HepG2 (cell line): ENCODE measurements around the gene CLDN9. TPM values are rescaled to one million over a fixed set of nuclear protein-coding genes. Genes with fewer than 3 reads are reported as not detected.

Experiments
- ATAC-seq: fragments of 200-7000 bp; cut with Tn5 transposase; 3 replicates; pipeline ENCODE4 v1.9.1; 2020; ENCODE audit warnings: mild to moderate bottlenecking, moderate library complexity
- BruUV-seq: library from RNA; stranded (reverse); fragments of 400-500 nt; replicated peaks from 2 replicates; lab custom pipeline; 2021; lab: Mats Ljungman, UMichigan
- CTCF ChIA-PET: fragments of 300-600 bp; formaldehyde crosslinking; extraction: SDS; loops from one replicate; lab custom pipeline; 2021; ENCODE audit warnings: low total read pairs, inconsistent platforms, low intra/inter-chr PET ratio; lab: Yijun Ruan, JAX
- POLR2A ChIA-PET: fragments of 350-600 bp; sonication (Branson Sonifier 250); formaldehyde crosslinking; loops from one replicate; lab custom pipeline; 2020; ENCODE audit warnings: antibody characterized with exemption, inconsistent platforms; lab: Yijun Ruan, JAX
- DNase-seq: peaks from one replicate; pipeline ENCODE4 v3.0.0-alpha.2; 2015; ENCODE audit warnings: low spot score
- FAIRE-seq: peaks from 3 replicates; lab custom pipeline; 2011; peaks lifted over from hg19 to GRCh38; lab: Jason Lieb, UNC
- H2AFZ ChIP-seq: one replicate; pipeline ENCODE4 v1.6.1; 2011; ENCODE audit warnings: low read length, inconsistent platforms
- H3K27ac ChIP-seq: fragments of 300-600 bp; 3 replicates; pipeline ENCODE4 v1.8.0; 2011; ENCODE audit warnings: mixed run types, mild to moderate bottlenecking, mixed read lengths, low read length, inconsistent platforms; ENCODE audit not compliant: insufficient read depth; ENCODE audit errors: extremely low read length
- H3K27me3 ChIP-seq, 2 experiments: fragments of 200-600 bp in 1 of 2; 2 replicates in 1 of 2; 3 replicates in 1 of 2; pipeline versions ENCODE4 v1.6.0 to v1.8.0; 2011; ENCODE audit warnings: low read length in 2 of 2, mild to moderate bottlenecking in 2 of 2, moderate library complexity in 2 of 2, inconsistent platforms in 1 of 2; ENCODE audit not compliant: insufficient read depth in 2 of 2, control insufficient read depth in 1 of 2
- H3K36me3 ChIP-seq, 2 experiments: fragments of 200-600 bp in 1 of 2; replicated peaks in 1 of 2; 2 replicates in 1 of 2; 3 replicates in 1 of 2; pipeline versions ENCODE4 v1.5.1 to v1.8.0; 2011; ENCODE audit warnings: low read length in 2 of 2, inconsistent platforms in 1 of 2; ENCODE audit not compliant: insufficient read depth in 2 of 2, control insufficient read depth in 1 of 2
- H3K4me1 ChIP-seq: 2 replicates; pipeline ENCODE4 v1.5.1; 2012; ENCODE audit warnings: low read length, inconsistent platforms; ENCODE audit not compliant: insufficient read depth
- H3K4me2 ChIP-seq: 2 replicates; pipeline ENCODE4 v1.6.0; 2011; ENCODE audit warnings: low read depth, low read length, inconsistent platforms
- H3K4me3 ChIP-seq, 3 experiments: fragments of 200-600 bp in 1 of 3; sonication (generic), shearing (Covaris generic) in 1 of 3; replicated peaks in 1 of 3; 2 replicates each; pipeline ENCODE4 v1.5.1; 2011 to 2016; ENCODE audit warnings: low read length in 3 of 3, inconsistent platforms in 2 of 3, low read depth in 2 of 3, mild to moderate bottlenecking in 2 of 3, control low read depth in 1 of 3, mixed read lengths in 1 of 3; ENCODE audit not compliant: insufficient read depth in 1 of 3
- H3K79me2 ChIP-seq: one replicate; pipeline ENCODE4 v1.6.1; 2011; ENCODE audit warnings: low read length, inconsistent platforms; ENCODE audit not compliant: insufficient read depth
- H3K9ac ChIP-seq: 2 replicates; pipeline ENCODE4 v1.6.0; 2011; ENCODE audit warnings: mild to moderate bottlenecking, low read depth, low read length, inconsistent platforms; ENCODE audit not compliant: insufficient read depth
- H3K9me3 ChIP-seq: 2 replicates; pipeline ENCODE4 v1.5.1; 2012; ENCODE audit warnings: mild to moderate bottlenecking, low read length
- H4K20me1 ChIP-seq: 2 replicates; pipeline ENCODE4 v1.6.0; 2011; ENCODE audit warnings: inconsistent platforms, mild to moderate bottlenecking, low read length, moderate library complexity; ENCODE audit not compliant: insufficient read depth
- EED ChIP-seq: sonication (generic); formaldehyde crosslinking; IDR thresholded peaks from 2 replicates; pipeline ENCODE4 v1.5.0; 2020; ENCODE audit warnings: mild to moderate bottlenecking, missing genetic modification reagents
- GLI4 ChIP-seq: sonication (generic); formaldehyde crosslinking; IDR thresholded peaks from 2 replicates; pipeline ENCODE4 v1.5.1; 2020; ENCODE audit warnings: missing genetic modification reagents, mild to moderate bottlenecking, moderate library complexity, borderline replicate concordance
- MTERF4 ChIP-seq: sonication (generic); formaldehyde crosslinking; IDR thresholded peaks from 2 replicates; pipeline ENCODE4 v1.8.0; 2023; ENCODE audit warnings: mild to moderate bottlenecking, missing genetic modification reagents
- TMF1 ChIP-seq: sonication (generic); formaldehyde crosslinking; IDR thresholded peaks from 2 replicates; pipeline ENCODE4 v1.8.1; 2022; ENCODE audit warnings: low read depth, missing genetic modification reagents
- ZBTB8A ChIP-seq: sonication (generic); formaldehyde crosslinking; IDR thresholded peaks from 2 replicates; pipeline ENCODE4 v1.4.0; 2020; ENCODE audit warnings: mild to moderate bottlenecking, low read depth, missing genetic modification reagents, borderline replicate concordance
- ZSCAN12 ChIP-seq: sonication (generic); formaldehyde crosslinking; IDR thresholded peaks from 2 replicates; pipeline ENCODE4 v1.9.0; 2021; ENCODE audit warnings: mild to moderate bottlenecking, missing genetic modification reagents
- WGBS: methylation state at CpG from one replicate; pipeline ENCODE4 v1.1.6; 2017; ENCODE audit warnings: low lambda C conversion rate; 5-methylcytosine and 5-hydroxymethylcytosine counted together
- in situ Hi-C: cut with HindIII; loops from 2 replicates; pipeline ENCODE4 v1.10.0; 2017; ENCODE audit warnings: low pct_unique_long_range_greater_than_20kb; ENCODE audit not compliant: extremely low pct_ligation_motif_present
- intact Hi-C: fragments of 100-400 bp; cut with micrococcal nuclease; formaldehyde crosslinking; loops from one replicate; pipeline ENCODE4 v1.10.0; 2022; ENCODE audit not compliant: unreplicated experiment
- polyA plus RNA-seq, 8 experiments: library from polyadenylated mRNA; depleted of rRNA in 3 of 8; stranded (reverse) in 7 of 8; unstranded in 1 of 8; fragments of >200 nt; fragmentation: Illumina TruSeq in 4 of 8; extraction: Trizol in 4 of 8; gene quantifications; 2 replicates each; pipeline versions ENCODE4 v1.2.1 to v1.2.3, GENCODE V29; 2011 to 2016; ENCODE audit warnings: low read depth in 4 of 8, missing spikeins in 1 of 8, mixed read lengths in 1 of 8; ENCODE audit not compliant: insufficient read depth in 1 of 8
- total RNA-seq, 5 experiments: library from RNA; depleted of rRNA; stranded (reverse); fragments of >200 nt; fragmentation: Illumina TruSeq; extraction: Trizol; gene quantifications; 2 replicates each; pipeline ENCODE4 v1.2.3, GENCODE V29; 2016; ENCODE audit warnings: low read depth in 1 of 5
- TF ChIP-seq, protein P1 (sequence below): sonication (generic); formaldehyde crosslinking; IDR thresholded peaks from 2 replicates; pipeline ENCODE4 v1.5.0; 2020; ENCODE audit warnings: missing genetic modification reagents

CLDN9 gene
- total and polyA plus RNA-seq, 2 of the 13 experiments (the other 11 are each of a cell fraction or from before 2014, with no cell fraction given), result 0.15 to 0.26 TPM

GRCh38 chr16:3008690-3009037 is 4.1 kb upstream of the CLDN9 start:
- intact Hi-C loops, result no loop called here
- ATAC-seq (no peak), FAIRE-seq (no peak), DNase-seq (no peak)
- H4K20me1 ChIP-seq, result no peaks in the 10 kb centered on the region
- TF ChIP-seq ZSCAN12 (CRISPR knock-in tag) (no peak), MTERF4 (CRISPR knock-in tag) (0 out of 2 replicates have a peak, but pooled peaks have one; percentile 33), TMF1 (CRISPR knock-in tag) (no peak), ZBTB8A (CRISPR knock-in tag) (no peak), EED (CRISPR knock-in tag) (no peak), GLI4 (CRISPR knock-in tag) (no peak)
- TF ChIP-seq, protein P1, sequence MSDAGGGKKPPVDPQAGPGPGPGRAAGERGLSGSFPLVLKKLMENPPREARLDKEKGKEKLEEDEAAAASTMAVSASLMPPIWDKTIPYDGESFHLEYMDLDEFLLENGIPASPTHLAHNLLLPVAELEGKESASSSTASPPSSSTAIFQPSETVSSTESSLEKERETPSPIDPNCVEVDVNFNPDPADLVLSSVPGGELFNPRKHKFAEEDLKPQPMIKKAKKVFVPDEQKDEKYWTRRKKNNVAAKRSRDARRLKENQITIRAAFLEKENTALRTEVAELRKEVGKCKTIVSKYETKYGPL, result no peak
- CTCF ChIA-PET, result no interaction called here
- H3K9ac ChIP-seq, result no peak overlapping the region
- peaks cover 86% of the 10 kb centered on the region for H3K4me1 ChIP-seq
- in situ Hi-C loops, result no loop called here
- peaks cover 7 to 21% of the 10 kb centered on the region in 2 experiments; a peak in 4 of 5 replicates for H3K27me3 ChIP-seq
- H2AFZ ChIP-seq, result no peak overlapping the region
- H3K36me3 ChIP-seq, result no peaks in the 10 kb centered on the region
- H3K27ac ChIP-seq, result no peak overlapping the region
- no TSS peak for BruUV-seq
- no peak overlapping the region for H3K4me3 ChIP-seq
- H3K79me2 ChIP-seq, result no peaks in the 10 kb centered on the region
- POLR2A ChIA-PET, result interaction anchor here (14.2 kb wide), 1 partner anchor 14 kb away, joined by 750 read pairs; the partner anchor contains the start of genes CLDN6, HCFC1R1, THOC6 and TNFRSF12A
- peak overlapping the region; percentile 68; the same call in 1 of the 2 replicates for H3K4me2 ChIP-seq
- 96% methylated on average over 4 of the region's 4 CpGs for WGBS
- H3K9me3 ChIP-seq, result no peaks in the 10 kb centered on the region
